Head of caudate nucleus (tissue), 42 donors: ENCODE results near the gene ZP4.
"Not testable (repeated sequence)": the region's sequence is repeated elsewhere in the genome, so short reads cannot be mapped to it uniquely, and the experiment has no call there.

Experiments
- DNase-seq, 42 donors: peaks; one replicate each; pipeline versions ENCODE4 v3.0.0 to v3.0.0-alpha.2; 2020 to 2021; ENCODE audit warnings: mixed read lengths in 7 of 42
- intact Hi-C: fragments of 100-400 bp; cut with DNase I; formaldehyde crosslinking; loops from one replicate; pipeline ENCODE4 v1.15.0; 2022

ZP4 gene

DNA sequence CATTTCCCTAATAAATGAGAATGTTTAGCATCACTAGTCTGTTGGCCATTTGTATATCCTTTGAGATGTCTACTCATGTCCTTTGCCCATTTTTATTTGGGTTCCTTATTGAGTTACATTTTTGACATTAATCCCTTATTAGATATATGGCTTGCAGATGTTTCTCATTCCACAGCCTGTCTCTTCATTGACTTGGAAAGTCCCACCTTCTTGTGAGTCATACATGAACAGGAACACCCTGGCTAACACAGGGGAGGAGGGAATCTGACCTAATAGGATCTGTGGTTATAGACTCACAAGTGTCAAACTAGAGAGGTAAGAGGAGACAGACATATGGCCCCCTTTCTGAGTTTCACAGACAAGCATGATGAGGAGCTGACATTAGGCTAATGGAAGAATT lies 11.5 kb downstream of the ZP4 start:
- no peak for DNase-seq
- intact Hi-C loops = no loop called here

GRCh38 chr1:237878406-237878805 lies 12.3 kb downstream of the ZP4 start:
- DNase-seq = no peak
- intact Hi-C loops = no loop called here

DNA sequence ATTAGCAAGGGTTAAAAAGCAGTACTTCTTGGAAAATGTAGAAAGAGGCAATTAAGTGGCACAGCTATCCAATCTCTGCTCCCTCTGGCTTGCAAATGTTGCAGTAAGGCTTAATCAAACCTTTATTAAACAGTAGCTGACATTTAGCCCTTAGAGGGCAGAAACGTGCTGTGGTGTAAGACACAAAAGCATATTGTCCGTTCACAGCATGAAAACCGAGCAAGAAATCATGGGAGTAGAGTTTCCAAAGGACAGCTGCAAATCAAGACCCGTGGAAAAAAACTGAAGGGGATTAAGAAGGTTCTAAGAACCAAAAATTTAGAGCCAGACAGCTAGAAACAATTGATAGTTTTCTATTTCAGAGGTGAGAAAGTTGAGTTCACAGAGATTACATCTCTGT lies 13.1 kb downstream of the ZP4 start:
- intact Hi-C loops = no loop called here

GRCh38 chr1:237875291-237875690 lies 15.4 kb downstream of the ZP4 start:
- intact Hi-C loops = no loop called here
- no peak for DNase-seq

More for the DNA sequence above, 13.1 kb downstream of the ZP4 start:
- peak in 2 of 42 donors; percentile 3 to 17 for DNase-seq

DNA sequence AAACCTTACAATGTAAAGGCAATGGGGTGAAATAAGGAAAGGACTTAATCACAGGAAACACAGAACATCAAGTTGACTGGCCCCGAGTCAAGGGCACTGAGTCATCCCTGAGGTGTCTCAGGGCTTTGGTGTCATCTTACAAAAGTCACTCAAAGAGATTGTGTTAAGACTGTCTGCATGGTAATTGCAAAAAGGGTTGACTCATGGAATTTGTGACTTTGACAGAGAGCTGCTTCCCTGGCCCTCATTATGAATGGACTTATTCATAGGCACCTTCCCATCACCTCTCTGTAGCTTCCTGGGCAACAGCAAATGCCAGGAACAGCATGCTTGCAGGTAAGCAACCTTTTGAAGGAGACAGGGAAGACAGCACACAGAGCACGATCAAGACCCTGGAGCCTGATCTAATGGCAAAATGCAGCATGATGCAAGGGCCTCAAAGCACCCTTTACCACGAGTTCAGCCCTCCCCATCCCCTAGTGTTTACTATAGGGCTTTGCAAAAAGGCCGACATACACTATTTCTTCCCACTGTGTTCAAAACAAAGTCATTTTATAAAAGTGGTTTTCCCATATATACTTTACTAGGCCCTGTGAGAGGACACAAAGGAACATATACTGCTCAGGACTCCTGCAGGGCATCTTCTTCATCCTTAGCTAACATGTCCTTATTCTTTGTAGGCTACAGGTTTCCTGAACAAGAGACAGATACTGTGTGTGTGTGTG lies 17.1 kb downstream of the ZP4 start:
- DNase-seq = no peak

DNA sequence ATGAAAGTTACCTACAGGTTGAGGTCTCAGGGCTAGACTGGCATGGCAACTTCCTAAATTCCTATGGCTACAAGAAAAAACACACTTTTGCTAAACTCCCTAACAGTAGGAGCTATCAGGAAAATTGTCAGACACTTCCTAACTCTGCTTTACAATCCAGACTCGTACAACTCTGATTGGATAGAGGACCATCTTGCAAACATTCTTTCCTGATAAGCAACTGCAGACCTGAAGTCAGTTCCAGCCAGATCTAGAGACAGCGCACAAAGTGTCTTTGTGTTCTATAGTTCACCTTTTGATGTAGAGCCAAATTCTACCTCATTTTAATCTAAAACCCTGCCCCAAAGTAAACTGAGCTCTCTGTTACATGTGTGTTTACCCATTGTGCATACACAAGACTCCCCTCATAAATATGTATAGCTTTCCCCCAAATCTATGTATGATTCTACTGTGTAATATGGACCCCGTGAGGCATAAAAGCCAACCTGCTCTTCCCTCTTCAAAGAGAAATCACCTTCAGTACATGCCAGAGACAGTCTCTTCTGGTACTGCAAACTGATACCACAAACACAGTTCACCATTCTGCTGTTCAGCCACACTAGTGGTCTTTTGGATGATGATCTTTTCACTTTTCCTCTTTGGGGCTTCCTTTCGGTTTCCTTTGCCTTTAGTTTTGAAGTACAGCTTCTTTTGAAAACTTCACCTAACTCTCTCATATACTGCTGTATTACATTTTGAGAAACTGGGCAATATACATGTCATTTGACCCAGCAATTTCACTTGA lies 21.7 kb downstream of the ZP4 start:
- intact Hi-C loops = no loop called here
- DNase-seq = no peak

More for the DNA sequence above, 17.1 kb downstream of the ZP4 start:
- intact Hi-C loops = no loop called here

DNA sequence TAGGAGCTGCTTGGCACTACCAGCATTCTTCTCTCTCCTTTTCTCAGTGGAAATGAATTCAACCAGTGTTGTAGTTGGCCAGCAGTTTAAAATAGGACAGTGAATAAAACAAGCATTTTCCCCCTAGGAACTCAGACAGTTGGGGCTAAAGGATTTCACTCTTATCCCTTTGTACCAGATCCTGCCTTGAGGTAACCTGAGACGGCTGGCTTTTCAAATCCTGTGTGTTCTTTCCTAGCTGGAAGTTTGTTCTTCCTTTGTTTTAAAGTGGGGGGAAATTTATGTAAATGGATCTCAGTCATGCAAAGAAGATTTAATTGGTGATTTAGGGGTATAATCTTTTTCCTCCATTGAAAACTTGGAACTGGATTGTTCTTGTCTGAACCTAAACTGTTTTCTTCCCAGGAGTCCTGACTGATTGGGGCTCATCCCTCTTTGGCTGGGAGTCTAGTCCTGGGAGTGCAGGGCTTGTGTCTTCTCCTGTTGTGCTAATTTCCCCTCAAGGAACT lies 23.3 kb downstream of the ZP4 start:
- intact Hi-C loops = no loop called here

GRCh38 chr1:237864338-237865244 lies 26.1 kb downstream of the ZP4 start:
- DNase-seq = peak; percentile 42 to 88 (median 70)
- intact Hi-C loops = no loop called here

More for the DNA sequence above, 23.3 kb downstream of the ZP4 start:
- DNase-seq = no peak

- intact Hi-C loops = no loop called here
- DNase-seq = no peak
These were observed 27.5 kb downstream of the ZP4 start for GRCh38 chr1:237863234-237863633.

GRCh38 chr1:237861944-237862343 lies 28.8 kb downstream of the ZP4 start:
- intact Hi-C loops = no loop called here
- no peak for DNase-seq

GRCh38 chr1:237858992-237859391 lies 31.7 kb downstream of the ZP4 start:
- intact Hi-C loops = no loop called here

GRCh38 chr1:237857455-237857854 lies 33.3 kb downstream of the ZP4 start:
- DNase-seq = no peak
- intact Hi-C loops = no loop called here

More at GRCh38 chr1:237858992-237859391, 31.7 kb downstream of the ZP4 start:
- DNase-seq = no peak

GRCh38 chr1:237852342-237852741 lies 38.4 kb downstream of the ZP4 start:
- DNase-seq = no peak
- intact Hi-C loops = no loop called here

GRCh38 chr1:237851210-237851845 lies 39.4 kb downstream of the ZP4 start:
- DNase-seq = peak; percentile 48 to 89 (median 76)
- intact Hi-C loops = no loop called here

DNA sequence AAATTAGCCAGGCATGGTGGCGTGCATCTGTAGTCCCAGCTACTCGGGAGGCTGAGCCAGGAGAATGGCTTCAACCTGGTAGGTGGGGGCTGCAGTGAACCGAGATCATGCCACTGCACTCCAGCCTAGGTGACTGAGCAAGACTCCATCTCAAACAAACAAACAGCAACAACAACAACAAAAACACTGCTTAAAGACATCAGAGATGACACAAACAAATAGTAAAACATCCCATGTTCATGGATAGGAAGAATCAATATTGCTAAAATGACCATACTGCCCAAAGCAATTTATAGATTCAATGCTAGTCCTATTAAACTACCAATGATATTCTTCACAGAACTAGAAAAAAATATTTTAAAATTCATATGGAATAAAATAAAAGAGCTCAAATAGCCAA lies 47.2 kb downstream of the ZP4 start:
- intact Hi-C loops, DNase-seq: not testable (repeated sequence)

DNA sequence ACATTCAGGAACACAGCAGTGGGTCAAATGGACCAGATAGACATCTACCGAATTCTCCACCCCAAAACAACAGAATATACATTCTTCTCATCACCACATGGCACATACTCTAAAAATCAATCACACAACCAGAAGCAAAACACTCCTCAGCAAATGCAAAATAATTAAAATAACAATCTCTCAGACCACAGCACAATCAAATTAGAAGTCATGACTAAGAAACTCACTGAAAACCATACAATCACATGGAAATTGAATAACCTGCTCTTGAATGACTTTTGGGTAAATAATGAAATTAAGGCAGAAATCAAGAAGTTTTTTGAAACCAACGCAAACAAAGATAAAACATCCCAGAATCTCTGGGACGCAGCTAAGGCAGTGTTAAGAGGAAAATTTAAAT lies 49.2 kb downstream of the ZP4 start:
- no peak for DNase-seq
- intact Hi-C loops = no loop called here

DNA sequence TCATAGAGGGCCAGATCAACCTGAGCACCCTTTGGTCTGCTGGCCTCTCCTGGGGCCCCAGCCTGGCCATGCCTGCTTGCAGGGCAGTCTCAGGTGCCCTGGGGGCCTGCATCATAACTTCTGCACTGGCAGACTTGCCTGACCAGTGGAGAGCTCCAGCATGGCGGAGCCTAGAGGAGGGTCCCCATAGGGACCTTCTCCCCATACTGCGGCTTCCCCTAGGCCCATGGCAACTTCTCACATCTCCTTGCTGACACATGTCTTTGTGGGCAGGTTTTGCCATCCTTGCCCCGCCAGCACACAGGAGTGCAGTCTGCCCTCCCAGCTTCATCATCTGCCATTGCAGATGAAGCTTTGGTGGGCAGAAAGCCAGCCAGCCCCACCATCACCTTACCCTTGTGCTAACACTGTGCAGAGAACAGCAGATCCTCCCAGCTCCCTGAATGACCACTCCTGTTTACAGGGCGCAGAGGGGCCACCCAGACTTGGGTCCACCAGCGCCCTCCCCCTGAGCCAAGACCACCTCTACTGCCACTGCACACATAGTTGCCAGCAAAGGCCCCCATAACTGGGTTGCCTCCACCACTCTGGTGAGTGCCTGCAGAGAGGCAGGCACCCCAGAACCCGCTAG lies 51.7 kb downstream of the ZP4 start:
- intact Hi-C loops = no loop called here
- peak in 2 of 42 donors; percentile 4 to 16 for DNase-seq

DNA sequence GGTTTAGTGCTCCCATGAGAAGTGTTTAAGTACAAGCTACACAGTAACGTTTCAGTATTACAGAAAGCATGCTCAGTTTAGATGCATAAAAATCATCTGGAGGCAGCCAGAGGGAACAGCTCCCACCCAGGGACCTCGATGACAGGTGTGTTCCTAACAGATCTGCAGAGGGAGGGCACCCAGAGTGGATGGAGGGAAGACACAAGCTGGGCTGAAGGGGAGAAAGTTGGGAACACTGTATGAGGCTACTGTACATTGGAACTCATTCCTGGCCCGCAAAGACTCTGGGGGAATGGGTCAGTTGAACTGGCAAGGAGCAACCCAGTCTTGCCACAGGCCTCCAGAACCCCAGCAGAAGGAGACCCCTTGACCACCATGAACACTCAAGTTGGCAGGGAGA lies 52.4 kb downstream of the ZP4 start:
- intact Hi-C loops = no loop called here
- DNase-seq = peak in 2 of 42 donors; percentile 11
